ENCODE results near the gene FANCB. TPM values are rescaled to one million over a fixed set of nuclear protein-coding genes. Genes with fewer than 3 reads are reported as not detected.

FANCB gene
- total and polyA plus RNA-seq, 2 of the 8 experiments (the other 6 are each of a cell fraction or from before 2014, with no cell fraction given), result 1.9 to 13.8 TPM

DNA sequence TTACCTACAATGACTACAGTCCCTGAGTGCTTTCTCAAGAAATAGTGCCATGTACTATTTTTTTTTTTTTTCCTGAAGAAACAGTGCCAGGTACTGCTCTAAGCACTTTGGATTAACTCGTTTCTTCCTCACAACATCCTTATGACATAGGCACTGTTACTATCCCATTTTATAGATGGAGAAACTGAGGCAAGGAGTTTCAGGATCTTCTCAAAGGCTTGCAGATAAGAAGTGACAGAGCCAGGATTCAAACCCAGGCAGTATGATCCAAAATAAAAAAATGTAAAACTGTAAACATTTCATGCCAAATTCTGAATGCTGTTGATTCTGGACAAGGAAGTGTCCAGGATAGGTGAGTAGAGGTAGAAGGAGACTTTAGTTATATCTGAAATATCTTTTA is 1.1 kb downstream of the FANCB start:
- no CpG with 5 or more reads among the region's 1 CpG for WGBS, 2 experiments (ENCODE audit: extremely low coverage in 1 of 2, insufficient coverage in 1 of 2, insufficient read length in 1 of 2, insufficient replicate concordance in 2 of 2, low coverage in 1 of 2, low lambda C conversion rate in 2 of 2, missing lambda C conversion rate in 1 of 2)

More for the DNA sequence above, 1.1 kb downstream of the FANCB start:
- Histone ChIP-seq H2BK5ac (ENCODE audit: low read depth, low read length) (no peak overlapping the region), H2AK5ac (ENCODE audit: low read depth, low read length) (no peak overlapping the region), H4K20me1 (replicated peaks in 1 of 2; ENCODE audit: control insufficient read depth in 1 of 2, insufficient read depth in 2 of 2, low read length in 2 of 2) (no peaks in the 10 kb centered on the region), H3K9me3 (ENCODE audit: insufficient read depth in 2 of 2, low read depth in 1 of 2, low read length in 1 of 2) (no peaks in the 10 kb centered on the region; a peak in 1 of 4 replicates), H3K36me3 (ENCODE audit: control insufficient read depth in 2 of 4, insufficient read depth in 4 of 4, low read length in 3 of 4) (peaks cover 0 to 5% (median 1%) of the 10 kb centered on the region in 4 experiments; a peak in 3 of 8 replicates), H4K8ac (ENCODE audit: extremely low read depth, insufficient read depth, low read length) (no peak overlapping the region), H3K4me2 (ENCODE audit: insufficient read depth in 1 of 2, low read depth in 2 of 2, low read length in 2 of 2) (peak overlapping the region; percentile 35 to 38; a peak in 2 of 4 replicates), H3K27ac (ENCODE audit: low read depth, low read length) (no peak overlapping the region), H2BK20ac (ENCODE audit: low read length) (no peak overlapping the region), H3K56ac (replicated peaks; ENCODE audit: insufficient read length, low read depth, low read length) (no peak overlapping the region), H3K79me1 (ENCODE audit: low read depth, low read length) (no peaks in the 10 kb centered on the region), H2BK12ac (ENCODE audit: low read depth, low read length) (no peak overlapping the region), H2BK15ac (ENCODE audit: low read length) (no peak overlapping the region), H3K23me2 (ENCODE audit: low read depth, low read length) (0 out of 2 replicates have a peak, but pooled peaks cover 5% of the 10 kb centered on the region), H2AFZ (ENCODE audit: low read length) (no peak overlapping the region), H3K4ac (replicated peaks; ENCODE audit: insufficient read length, low read depth, low read length) (no peak overlapping the region), H2BK120ac (replicated peaks; ENCODE audit: low read depth, low read length) (no peak overlapping the region), H3K14ac (ENCODE audit: insufficient read length) (no peak overlapping the region), H3K4me3 (ENCODE audit: extremely low read depth in 1 of 4, insufficient read depth in 2 of 4, low read depth in 3 of 4, low read length in 4 of 4) (peak overlapping the region in 3 of 4 experiments; percentile 27 to 85 (median 75); a peak in 3 of 8 replicates), H3K23ac (ENCODE audit: insufficient read length) (no peak overlapping the region), H4K91ac (replicated peaks; ENCODE audit: insufficient read length, low read length) (no peak overlapping the region), H3K27me3 (replicated peaks in 1 of 4; ENCODE audit: control insufficient read depth in 3 of 4, extremely low read depth in 1 of 4, insufficient read depth in 3 of 4, low read length in 3 of 4) (no peaks in the 10 kb centered on the region), H4K5ac (ENCODE audit: insufficient read length, low read depth, low read length) (no peak overlapping the region), H3K9ac (replicated peaks in 1 of 4; ENCODE audit: extremely low read depth in 1 of 4, low read depth in 3 of 4, low read length in 3 of 4) (no peak overlapping the region), H3K18ac (ENCODE audit: extremely low read depth, low read length) (no peak overlapping the region), H3K4me1 (replicated peaks in 1 of 4; ENCODE audit: control insufficient read depth in 3 of 4, insufficient read depth in 4 of 4, low read length in 3 of 4) (no peaks in the 10 kb centered on the region), H3K79me2 (ENCODE audit: control insufficient read depth in 1 of 2, insufficient read depth in 2 of 2, low read length in 2 of 2) (peaks cover 0 to 62% of the 10 kb centered on the region in 2 experiments; a peak in 2 of 4 replicates)
- CTCF ChIA-PET (ENCODE audit: partially characterized antibody), result no interaction called here
- FAIRE-seq (no peak), DNase-seq (ENCODE audit: low read depth in 1 of 2, low spot score in 2 of 2) (no peak)
- TF ChIP-seq SRF (IDR thresholded peaks at IDR 0.05; ENCODE audit: low read depth, low read length) (no peak), BCL11A (IDR thresholded peaks at IDR 0.05; ENCODE audit: low read depth in 2 of 2, low read length in 2 of 2) (no peak), PHF8 (conservative IDR thresholded peaks at IDR 0.05; ENCODE audit: low read depth, low read length) (no peak), TCF12 (IDR thresholded peaks at IDR 0.05; ENCODE audit: low read depth, low read length) (no peak), TEAD4 (IDR thresholded peaks at IDR 0.05; ENCODE audit: low read depth, low read length) (no peak), BACH1 (IDR thresholded peaks at IDR 0.05; ENCODE audit: low read length) (no peak)
- POLR2A ChIA-PET (ENCODE audit: partially characterized antibody), result no interaction called here

Measured in H1 (cell line).